Measurements from ENCODE around the gene AP1B1. TPM values are rescaled to one million over a fixed set of nuclear protein-coding genes. Genes with fewer than 3 reads are reported as not detected.

The AP1B1 gene
- total RNA-seq, 1 experiment from 2014 or later, result 77.9 TPM

DNA sequence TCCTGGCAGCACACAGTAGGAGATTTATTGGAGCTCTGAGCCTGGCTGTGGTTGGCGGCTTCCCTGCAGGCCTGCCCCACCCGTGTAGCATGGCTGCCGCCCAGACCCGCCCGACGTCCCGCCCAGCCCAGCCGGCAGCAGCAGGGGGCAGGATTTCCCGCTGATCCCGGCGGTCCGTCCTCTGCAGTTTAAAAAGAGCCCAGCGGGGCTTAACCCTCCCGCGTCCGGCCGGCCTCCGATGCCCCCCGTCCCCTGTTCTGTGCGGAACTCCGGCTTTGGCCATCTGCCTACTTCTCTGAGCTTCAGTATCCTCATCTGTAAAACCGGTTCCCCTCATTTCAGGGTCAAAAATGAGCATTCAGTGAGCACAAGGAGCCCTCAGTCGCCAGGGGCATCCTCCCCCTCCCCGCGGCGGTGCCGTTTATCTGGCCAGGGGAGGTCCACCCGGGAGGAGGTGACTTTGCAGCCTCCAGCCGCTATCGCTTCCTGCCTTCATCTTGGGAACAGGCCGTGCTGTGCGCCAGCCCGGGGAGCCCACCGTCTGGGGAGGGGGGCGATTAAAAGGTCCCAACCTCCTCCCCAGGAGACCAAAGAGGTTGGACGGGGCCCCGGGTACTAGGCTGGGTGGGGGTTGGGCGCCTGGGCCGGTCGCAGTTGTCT, 82.1 kb downstream of the AP1B1 start, which contains the start of gene GAS2L1 (continued):
- TF ChIP-seq, protein P1, sequence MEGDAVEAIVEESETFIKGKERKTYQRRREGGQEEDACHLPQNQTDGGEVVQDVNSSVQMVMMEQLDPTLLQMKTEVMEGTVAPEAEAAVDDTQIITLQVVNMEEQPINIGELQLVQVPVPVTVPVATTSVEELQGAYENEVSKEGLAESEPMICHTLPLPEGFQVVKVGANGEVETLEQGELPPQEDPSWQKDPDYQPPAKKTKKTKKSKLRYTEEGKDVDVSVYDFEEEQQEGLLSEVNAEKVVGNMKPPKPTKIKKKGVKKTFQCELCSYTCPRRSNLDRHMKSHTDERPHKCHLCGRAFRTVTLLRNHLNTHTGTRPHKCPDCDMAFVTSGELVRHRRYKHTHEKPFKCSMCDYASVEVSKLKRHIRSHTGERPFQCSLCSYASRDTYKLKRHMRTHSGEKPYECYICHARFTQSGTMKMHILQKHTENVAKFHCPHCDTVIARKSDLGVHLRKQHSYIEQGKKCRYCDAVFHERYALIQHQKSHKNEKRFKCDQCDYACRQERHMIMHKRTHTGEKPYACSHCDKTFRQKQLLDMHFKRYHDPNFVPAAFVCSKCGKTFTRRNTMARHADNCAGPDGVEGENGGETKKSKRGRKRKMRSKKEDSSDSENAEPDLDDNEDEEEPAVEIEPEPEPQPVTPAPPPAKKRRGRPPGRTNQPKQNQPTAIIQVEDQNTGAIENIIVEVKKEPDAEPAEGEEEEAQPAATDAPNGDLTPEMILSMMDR (IDR thresholded peaks at IDR 0.05), result no peak

DNA sequence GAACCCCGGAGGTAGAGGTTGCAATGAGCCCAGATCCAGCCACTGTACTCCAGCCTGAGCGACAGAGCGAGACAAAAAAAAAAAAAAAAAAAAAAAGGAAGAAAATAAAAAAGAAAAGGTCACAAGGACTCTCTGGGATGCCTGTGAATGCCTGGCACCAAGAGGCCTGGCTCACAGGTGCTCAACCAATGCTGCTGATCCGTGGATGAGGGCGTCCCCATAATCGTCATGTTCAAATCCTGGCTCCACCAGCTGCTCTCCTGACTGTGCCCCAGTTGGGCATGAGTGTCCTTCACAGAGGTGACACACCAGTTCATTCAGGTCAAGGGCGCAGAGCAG, 82.6 kb downstream of the AP1B1 start:
- H3K9me3 Mint-ChIP-seq, result no peaks in the 10 kb centered on the region
- H3K4me1 Mint-ChIP-seq, result peaks cover 21% of the 10 kb centered on the region
- H3K27ac Mint-ChIP-seq, result peak overlapping the region; percentile 92; the same call in 1 of the 2 replicates
- ChIA-PET POLR2A (interaction anchor here (1.9 to 2.0 kb wide), 2 partner anchors 11 to 37 kb away, joined by 5 to 6 read pairs; partner anchors contain the start of gene EWSR1), CTCF (interaction anchor here (1.2 to 2.0 kb wide), 7 partner anchors 9 to 152 kb away, joined by 3 to 5 read pairs (median 4); partner anchors contain the start of gene RASL10A)
- peaks cover 4% of the 10 kb centered on the region; the same call in 1 of the 2 replicates for H3K27me3 Mint-ChIP-seq (ENCODE audit: low read depth)
- DNase-seq (ENCODE audit: low spot score) (no peak), ATAC-seq (no peak)
- H3K36me3 Mint-ChIP-seq, result no peaks in the 10 kb centered on the region
- H3K4me3 Mint-ChIP-seq, result peak overlapping the region; percentile 73
- no peak for TF ChIP-seq FOXJ3 (CRISPR knock-in tag; IDR thresholded peaks at IDR 0.05; ENCODE audit: borderline replicate concordance)
- no peak for TF ChIP-seq EMX1 (CRISPR knock-in tag; IDR thresholded peaks at IDR 0.05)
- TF ChIP-seq, protein P2, sequence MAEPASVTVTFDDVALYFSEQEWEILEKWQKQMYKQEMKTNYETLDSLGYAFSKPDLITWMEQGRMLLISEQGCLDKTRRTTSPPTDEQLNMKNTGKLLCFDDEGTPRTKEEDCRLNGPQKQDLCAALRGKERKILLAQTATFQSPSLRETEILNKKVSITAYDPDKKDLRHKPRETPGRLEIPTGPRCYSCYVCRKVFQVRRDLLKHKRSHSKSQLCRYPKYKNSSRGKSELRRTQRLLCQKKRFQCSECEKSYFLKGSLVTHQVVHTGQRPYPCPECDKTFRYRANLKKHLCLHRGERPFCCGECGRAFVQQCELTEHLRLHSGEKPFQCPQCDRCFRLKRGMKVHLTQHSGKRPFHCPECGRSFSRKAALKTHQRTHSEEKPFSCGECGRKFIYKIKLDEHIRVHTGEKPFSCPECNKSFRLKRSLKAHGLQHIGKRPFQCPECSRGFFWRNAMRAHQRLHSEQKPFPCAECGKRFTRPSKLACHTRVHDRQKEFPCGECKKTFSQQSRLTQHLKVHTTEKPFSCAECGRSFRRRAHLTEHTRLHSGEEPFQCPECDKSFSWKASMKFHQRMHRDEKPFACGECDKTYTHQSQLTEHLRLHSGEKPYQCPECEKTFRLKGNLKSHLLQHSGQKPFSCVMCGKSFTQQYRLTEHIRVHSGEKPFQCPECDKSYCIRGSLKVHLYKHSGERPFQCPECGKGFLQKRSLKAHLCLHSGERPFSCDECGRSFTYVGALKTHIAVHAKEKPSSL (CRISPR knock-in tag; conservative IDR thresholded peaks at IDR 0.05), result no peak
- no peak for TF ChIP-seq GABPB1 (CRISPR knock-in tag; IDR thresholded peaks at IDR 0.05)
- TF ChIP-seq CBFB (CRISPR knock-in tag; IDR thresholded peaks at IDR 0.05; ENCODE audit: low read depth), result no peak; the same call in 1 of the 2 replicates
- TF ChIP-seq, protein P3, sequence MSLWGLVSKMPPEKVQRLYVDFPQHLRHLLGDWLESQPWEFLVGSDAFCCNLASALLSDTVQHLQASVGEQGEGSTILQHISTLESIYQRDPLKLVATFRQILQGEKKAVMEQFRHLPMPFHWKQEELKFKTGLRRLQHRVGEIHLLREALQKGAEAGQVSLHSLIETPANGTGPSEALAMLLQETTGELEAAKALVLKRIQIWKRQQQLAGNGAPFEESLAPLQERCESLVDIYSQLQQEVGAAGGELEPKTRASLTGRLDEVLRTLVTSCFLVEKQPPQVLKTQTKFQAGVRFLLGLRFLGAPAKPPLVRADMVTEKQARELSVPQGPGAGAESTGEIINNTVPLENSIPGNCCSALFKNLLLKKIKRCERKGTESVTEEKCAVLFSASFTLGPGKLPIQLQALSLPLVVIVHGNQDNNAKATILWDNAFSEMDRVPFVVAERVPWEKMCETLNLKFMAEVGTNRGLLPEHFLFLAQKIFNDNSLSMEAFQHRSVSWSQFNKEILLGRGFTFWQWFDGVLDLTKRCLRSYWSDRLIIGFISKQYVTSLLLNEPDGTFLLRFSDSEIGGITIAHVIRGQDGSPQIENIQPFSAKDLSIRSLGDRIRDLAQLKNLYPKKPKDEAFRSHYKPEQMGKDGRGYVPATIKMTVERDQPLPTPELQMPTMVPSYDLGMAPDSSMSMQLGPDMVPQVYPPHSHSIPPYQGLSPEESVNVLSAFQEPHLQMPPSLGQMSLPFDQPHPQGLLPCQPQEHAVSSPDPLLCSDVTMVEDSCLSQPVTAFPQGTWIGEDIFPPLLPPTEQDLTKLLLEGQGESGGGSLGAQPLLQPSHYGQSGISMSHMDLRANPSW (CRISPR knock-in tag; conservative IDR thresholded peaks at IDR 0.05; ENCODE audit: low read depth), result no peak
- TF ChIP-seq, protein P4, sequence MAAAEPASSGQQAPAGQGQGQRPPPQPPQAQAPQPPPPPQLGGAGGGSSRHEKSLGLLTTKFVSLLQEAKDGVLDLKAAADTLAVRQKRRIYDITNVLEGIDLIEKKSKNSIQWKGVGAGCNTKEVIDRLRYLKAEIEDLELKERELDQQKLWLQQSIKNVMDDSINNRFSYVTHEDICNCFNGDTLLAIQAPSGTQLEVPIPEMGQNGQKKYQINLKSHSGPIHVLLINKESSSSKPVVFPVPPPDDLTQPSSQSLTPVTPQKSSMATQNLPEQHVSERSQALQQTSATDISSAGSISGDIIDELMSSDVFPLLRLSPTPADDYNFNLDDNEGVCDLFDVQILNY (CRISPR knock-in tag; IDR thresholded peaks at IDR 0.05), result no peak
- no peak for TF ChIP-seq TEAD4 (CRISPR knock-in tag; IDR thresholded peaks at IDR 0.05)

DNA sequence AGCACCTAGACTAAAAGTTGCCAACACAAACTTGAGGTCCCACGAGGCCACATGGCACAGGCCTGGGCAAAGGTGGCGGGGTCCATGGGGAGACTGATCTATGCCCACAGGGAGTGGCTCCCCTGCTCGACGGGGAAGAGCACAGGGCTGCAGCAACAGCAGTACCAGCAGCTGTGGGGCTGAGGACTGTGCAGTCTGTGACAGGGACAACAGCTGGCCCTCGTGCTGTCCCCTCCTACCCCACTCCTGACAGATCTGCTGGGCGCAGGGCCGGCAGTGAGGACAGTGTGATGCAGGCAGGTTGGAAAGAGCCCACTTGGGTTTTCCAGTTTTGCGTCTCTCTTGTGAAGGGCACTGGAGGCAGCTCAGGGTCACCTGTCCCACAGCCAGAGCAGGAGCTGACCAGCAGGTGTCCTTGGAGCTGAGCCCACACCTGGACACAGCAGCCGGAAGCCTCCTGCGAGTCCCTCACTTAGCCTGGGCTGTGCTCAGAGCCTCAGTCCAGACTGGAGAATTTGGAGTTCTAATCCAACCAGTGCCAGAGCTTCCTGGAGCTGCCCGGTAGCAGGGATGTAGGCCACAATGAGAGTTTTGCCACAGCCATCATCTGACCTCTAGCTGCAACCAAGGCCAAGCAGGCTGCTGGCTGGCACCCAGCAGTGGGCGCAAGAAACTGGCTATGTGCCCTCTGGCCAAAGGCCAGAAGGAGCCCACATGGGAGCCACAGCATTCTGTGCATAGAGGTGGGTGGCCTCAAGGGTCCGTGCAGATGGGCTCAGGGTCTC, 85.5 kb downstream of the AP1B1 start:
- ATAC-seq (no peak), DNase-seq (ENCODE audit: low spot score) (no peak)
- POLR2A ChIA-PET, result interaction anchor here (0.5 to 0.9 kb wide), 2 partner anchors 30 to 34 kb away, joined by 3 to 4 read pairs; partner anchors contain the start of gene EWSR1
- Mint-ChIP-seq H3K4me1 (peaks cover 17% of the 10 kb centered on the region), H3K36me3 (peaks cover 24% of the 10 kb centered on the region), H3K27ac (peak overlapping the region; percentile 49; the same call in 1 of the 2 replicates), H3K4me3 (no peak overlapping the region), H3K9me3 (no peaks in the 10 kb centered on the region), H3K27me3 (ENCODE audit: low read depth) (peaks cover 4% of the 10 kb centered on the region; the same call in 1 of the 2 replicates)
- CTCF ChIA-PET, result interaction anchor here (0.6 to 4.5 kb wide), 4 partner anchors 10 to 251 kb away, joined by 3 to 52 read pairs (median 6); partner anchors contain the start of gene THOC5
- TF ChIP-seq ZNF121 (CRISPR knock-in tag; IDR thresholded peaks at IDR 0.05), result peak; percentile 33; the same call in 1 of the 2 replicates
- TF ChIP-seq, protein P5, sequence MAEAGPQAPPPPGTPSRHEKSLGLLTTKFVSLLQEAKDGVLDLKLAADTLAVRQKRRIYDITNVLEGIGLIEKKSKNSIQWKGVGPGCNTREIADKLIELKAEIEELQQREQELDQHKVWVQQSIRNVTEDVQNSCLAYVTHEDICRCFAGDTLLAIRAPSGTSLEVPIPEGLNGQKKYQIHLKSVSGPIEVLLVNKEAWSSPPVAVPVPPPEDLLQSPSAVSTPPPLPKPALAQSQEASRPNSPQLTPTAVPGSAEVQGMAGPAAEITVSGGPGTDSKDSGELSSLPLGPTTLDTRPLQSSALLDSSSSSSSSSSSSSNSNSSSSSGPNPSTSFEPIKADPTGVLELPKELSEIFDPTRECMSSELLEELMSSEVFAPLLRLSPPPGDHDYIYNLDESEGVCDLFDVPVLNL (CRISPR knock-in tag; IDR thresholded peaks at IDR 0.05; ENCODE audit: borderline replicate concordance, low read depth), result no peak
